ENCODE data around the gene TAS1R3.
A peak's percentile ranks its signal among the peaks of the same experiment; 100 is the strongest.

TAS1R3 gene

GRCh38 chr1:1331068-1331965 lies at the start of gene TAS1R3:
TSS of gene TAS1R3 (plus strand) at chr1:1331280. CDS start at chr1:1331346, 66 bp downstream.
- DNase-seq = no peak

- peak in 1 of 2 experiments; percentile 54 for DNase-seq
Observed at GRCh38 chr1:1281533-1282321, 49.4 kb upstream of the TAS1R3 start.

- DNase-seq = peak; percentile 66
Observed at GRCh38 chr1:1282998-1283397, 48.1 kb upstream of the TAS1R3 start.

DNA sequence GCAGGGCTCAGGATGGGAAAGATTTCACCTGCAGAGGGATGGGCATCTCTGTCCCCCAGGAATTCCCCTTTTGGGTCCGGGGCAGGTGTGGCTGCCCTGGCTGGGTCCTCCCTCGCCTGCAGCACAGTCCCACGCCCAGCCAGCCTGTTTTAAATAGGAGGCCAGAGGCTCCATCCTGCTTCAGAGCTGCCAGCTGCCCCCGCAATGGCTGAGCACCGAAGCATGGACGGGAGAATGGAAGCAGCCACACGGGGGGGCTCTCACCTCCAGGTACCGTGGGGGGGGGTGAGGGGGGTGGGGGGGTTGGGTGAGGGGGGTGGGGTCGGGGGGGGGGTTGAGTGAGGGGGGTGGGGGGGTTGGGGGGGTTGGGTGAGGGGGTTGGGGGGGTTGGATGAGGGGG lies 47.3 kb upstream of the TAS1R3 start:
- DNase-seq = no peak

DNA sequence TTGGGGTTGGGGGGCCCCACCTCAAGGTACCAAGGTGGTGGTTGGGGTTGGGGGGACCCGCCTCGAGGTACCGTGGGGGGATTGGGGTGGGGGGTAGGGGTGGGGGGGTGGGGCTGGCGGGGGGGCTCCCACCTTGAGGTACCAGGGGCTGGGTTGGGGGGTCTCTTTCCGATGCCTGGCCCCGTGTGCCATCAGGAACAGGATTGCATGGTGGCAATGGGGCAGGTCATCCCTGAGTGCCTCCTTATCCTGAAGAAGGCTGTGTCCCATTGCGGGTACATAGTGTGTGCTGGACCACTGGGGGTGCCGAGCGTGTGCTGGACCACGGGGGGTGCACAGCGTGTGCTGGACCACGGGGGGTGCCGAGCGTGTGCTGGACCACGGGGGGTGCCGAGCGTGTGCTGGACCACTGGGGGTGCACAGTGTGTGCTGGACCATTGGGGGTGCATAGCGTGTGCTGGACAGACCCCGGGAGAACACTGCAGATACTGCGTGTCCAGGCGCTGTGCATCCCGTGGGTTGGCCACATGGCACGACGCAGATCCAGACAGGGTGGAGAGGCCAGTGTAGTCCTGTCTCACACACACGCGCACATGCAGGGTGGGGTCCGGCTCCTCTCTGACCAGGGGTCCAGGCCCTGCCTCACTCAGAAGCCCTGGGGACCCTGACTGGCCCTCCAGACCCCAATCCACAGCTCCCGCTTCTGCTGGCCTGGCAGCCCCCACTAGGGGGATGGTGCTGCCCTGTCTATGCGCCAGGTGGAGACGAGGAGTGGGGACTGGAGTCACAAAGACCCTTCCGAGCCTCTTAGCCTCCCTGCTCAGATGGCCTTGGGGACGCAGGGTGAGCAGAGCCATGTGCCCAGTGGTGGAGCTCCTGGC lies 46.6 kb upstream of the TAS1R3 start:
- no peak for DNase-seq

- no peak for DNase-seq
Observed at GRCh38 chr1:1285102-1285571, 45.9 kb upstream of the TAS1R3 start.

GRCh38 chr1:1285611-1286311 lies 45.3 kb upstream of the TAS1R3 start:
- DNase-seq = no peak

- DNase-seq = no peak
Observed at GRCh38 chr1:1286313-1287261, 44.5 kb upstream of the TAS1R3 start.

DNA sequence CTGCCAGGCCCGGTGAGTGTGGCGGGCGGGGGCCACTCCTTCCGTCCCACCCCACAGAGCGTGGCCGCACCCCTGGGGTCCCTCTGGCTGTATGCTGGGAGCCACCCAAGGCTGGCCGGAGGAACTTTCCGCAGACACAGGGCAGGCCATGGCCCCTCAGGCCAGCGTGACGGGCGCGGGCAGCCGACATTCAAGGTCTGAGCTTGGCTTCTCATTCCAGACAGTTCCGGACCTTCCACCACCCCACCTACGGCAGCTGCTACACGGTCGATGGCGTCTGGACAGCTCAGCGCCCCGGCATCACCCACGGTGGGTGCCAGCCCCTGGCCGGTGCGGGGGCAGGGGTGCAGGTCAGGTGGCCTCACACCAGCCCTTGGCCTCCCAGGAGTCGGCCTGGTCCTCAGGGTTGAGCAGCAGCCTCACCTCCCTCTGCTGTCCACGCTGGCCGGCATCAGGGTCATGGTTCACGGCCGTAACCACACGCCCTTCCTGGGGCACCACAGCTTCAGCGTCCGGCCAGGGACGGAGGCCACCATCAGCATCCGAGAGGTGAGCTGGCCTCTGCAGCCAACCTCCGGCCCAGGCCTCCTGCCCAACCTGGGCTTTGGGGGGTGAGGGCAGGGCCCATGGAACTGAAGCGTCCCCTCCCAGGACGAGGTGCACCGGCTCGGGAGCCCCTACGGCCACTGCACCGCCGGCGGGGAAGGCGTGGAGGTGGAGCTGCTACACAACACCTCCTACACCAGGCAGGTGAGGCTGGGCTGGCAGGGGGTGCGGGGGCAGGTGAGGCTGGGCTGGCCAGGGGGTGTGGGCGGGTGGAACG lies 43.6 kb upstream of the TAS1R3 start:
- DNase-seq = no peak

GRCh38 chr1:1290238-1290731 lies 40.8 kb upstream of the TAS1R3 start:
- peak; percentile 66 to 69 for DNase-seq

DNA sequence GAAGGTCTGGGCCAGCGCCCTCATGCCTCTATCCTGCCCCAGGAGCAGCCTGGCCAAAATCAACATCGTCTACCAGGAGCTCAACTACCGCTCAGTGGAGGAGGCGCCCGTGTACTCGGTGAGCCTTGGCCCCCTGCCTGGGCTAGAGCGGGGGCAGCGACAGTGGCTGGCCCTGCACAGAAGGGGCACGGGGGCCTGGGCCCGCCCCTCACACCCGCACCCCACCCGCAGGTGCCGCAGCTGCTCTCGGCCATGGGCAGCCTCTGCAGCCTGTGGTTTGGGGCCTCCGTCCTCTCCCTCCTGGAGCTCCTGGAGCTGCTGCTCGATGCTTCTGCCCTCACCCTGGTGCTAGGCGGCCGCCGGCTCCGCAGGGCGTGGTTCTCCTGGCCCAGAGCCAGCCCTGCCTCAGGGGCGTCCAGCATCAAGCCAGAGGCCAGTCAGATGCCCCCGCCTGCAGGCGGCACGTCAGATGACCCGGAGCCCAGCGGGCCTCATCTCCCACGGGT lies 40.0 kb upstream of the TAS1R3 start:
- DNase-seq = no peak

GRCh38 chr1:1291548-1292441 lies 39.3 kb upstream of the TAS1R3 start:
- DNase-seq = peak; percentile 74

DNA sequence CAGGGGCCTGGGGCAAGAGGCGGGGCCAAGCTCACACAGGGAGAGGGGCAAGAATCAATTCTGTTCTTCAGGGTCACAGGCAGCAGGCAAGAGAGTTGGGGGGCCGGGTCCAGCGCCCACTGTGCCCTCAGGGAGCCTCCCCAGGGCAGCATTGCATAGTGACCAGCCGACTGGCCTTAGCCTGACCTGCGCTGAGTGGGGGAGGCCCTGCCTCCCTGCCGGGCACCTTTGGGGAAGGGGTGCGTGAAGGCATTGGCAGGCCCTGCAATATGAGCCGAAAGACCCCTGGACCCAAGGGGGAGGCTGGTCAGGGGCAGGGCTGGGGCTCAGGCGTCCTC lies 38.7 kb upstream of the TAS1R3 start:
- DNase-seq = no peak

DNA sequence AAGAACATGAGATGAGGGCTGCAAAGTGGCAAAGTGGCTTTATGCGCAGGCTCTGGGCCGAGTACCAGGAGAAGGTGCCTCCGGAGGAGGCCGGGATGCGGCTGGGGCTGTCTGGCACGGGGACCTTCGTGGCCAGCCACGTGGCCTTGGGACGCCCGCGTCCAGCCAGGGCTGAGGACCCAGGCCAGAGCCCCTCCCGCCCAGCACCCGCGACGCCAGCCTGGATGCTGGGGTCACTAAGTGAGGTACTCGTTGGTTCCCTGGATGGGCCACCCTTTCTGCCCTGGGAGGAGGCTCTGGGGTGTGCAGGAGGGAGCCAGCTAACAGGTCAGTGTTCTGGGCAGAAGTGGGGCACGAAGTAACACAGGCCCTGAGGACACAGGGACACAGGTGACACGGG lies 38.2 kb upstream of the TAS1R3 start:
- no peak for DNase-seq

DNA sequence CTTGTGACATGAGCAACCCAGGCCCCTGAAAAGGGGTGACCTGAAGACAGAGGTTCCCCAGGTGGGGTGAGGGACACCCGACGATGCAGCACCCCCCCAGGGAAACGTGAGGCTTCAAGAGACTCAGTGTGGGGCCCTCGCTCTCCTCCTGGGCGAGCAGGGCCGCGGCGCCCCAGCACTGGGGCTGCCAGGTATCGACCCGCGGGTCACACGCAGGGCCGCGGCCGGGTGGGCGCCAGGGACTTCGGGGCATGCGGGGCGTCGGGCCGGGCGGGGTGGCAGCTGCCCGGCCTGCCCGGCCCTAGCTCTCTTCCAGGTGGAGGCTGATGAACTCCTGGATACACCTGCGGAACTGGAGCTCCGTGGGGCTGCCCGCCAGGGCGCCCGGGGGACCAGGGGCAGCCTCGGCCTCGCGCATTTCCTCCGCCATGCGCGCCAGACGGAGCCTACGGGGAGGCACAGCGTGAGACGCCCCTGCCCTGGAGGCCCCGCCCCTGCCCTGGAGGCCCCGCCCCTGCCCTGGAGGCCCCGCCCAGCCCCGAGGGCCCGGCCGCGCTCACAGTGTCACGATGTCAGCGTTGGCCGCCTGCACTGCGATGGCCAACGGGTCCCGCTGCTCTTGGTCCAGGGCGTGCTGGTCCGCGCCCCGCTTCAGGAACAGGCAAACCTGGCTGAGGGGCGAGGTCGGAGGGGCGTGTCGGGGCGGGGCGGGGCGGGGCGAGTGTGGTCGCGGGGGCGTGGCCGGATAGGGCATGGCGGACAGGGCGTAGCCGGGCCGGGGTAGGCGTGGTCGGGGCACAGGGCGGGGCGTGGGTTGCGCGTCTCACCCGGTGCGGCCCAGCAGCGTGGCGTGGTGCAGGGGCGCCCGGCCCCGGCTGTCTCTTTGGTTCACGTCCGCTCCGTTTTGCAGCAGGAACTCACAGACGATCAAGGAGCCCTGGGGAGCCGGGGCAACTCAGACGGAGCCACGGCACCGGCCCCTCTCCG lies 37.5 kb upstream of the TAS1R3 start:
- DNase-seq = no peak

DNA sequence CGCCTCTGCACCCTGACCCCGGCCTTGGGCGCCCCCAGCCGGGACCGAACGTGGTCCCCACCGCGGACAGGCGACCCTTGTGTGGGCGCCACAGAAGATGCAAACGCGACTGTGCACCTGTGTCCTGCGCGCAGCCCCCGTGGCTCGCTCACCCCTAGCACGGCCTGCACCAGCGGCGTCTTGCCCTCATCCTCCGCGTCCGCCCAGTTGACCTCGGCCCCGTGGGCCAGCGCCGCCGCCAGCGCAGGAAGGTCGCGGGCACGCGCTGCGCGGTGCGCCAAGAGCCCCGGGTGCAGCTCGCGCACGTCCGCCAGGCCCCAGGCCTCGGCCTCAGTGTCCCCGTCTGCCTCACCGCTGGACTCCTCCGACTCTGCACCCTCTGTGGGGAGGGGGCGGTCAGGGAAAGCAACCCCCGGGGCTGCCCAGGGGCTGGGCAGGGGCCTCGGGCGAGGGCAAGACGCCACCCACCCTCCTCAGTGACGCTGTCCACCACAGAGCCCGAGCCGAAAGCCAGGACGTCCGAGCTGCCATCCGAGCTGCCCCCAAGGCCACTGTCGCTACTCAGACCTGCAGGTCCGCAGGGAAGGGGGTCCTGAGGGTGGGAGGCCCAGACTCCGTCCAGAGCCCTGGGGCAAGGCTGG lies 36.7 kb upstream of the TAS1R3 start:
- no peak for DNase-seq
